Measurements from ENCODE around the gene LHFPL6.

Gene LHFPL6

GRCh38 chr13:39381456-39381855, 221.5 kb downstream of the LHFPL6 start:
- no peak for DNase-seq (ENCODE audit: extremely low read depth, low read depth)
- TF ChIP-seq CTCF (IDR thresholded peaks at IDR 0.05; ENCODE audit: low read depth, low read length): no peak

- TF ChIP-seq CTCF (IDR thresholded peaks at IDR 0.05; ENCODE audit: low read depth, low read length): no peak
- no peak for DNase-seq (ENCODE audit: extremely low read depth, low read depth)
Observed at GRCh38 chr13:39379667-39380655, 223.0 kb downstream of the LHFPL6 start.

- DNase-seq (ENCODE audit: extremely low read depth, low read depth): no peak
- no peak for TF ChIP-seq CTCF (IDR thresholded peaks at IDR 0.05; ENCODE audit: low read depth, low read length)
Observed at GRCh38 chr13:39379118-39379517, 223.9 kb downstream of the LHFPL6 start.

GRCh38 chr13:39378306-39378705, 224.7 kb downstream of the LHFPL6 start:
- DNase-seq (ENCODE audit: extremely low read depth, low read depth): no peak

GRCh38 chr13:39377699-39378098, 225.3 kb downstream of the LHFPL6 start:
- TF ChIP-seq CTCF (IDR thresholded peaks at IDR 0.05; ENCODE audit: low read depth, low read length): no peak
- DNase-seq (ENCODE audit: extremely low read depth, low read depth): no peak

More at GRCh38 chr13:39378306-39378705, 224.7 kb downstream of the LHFPL6 start:
- TF ChIP-seq CTCF (IDR thresholded peaks at IDR 0.05; ENCODE audit: low read depth, low read length): no peak

GRCh38 chr13:39376076-39376475, 226.9 kb downstream of the LHFPL6 start:
- no peak for TF ChIP-seq CTCF (IDR thresholded peaks at IDR 0.05; ENCODE audit: low read depth, low read length)
- DNase-seq (ENCODE audit: extremely low read depth, low read depth): no peak

- DNase-seq (ENCODE audit: extremely low read depth, low read depth): no peak
- no peak for TF ChIP-seq CTCF (IDR thresholded peaks at IDR 0.05; ENCODE audit: low read depth, low read length)
Observed at GRCh38 chr13:39375601-39376000, 227.4 kb downstream of the LHFPL6 start.

All from AG09319 (cell line).